Skeletal muscle satellite cell (primary cell): ENCODE results near the gene CHIT1.

Source experiments
- H3K27me3 ChIP-seq: 2 replicates; pipeline ENCODE4 v1.7.0; 2013; ENCODE audit warnings: low read length; ENCODE audit not compliant: control insufficient read depth, insufficient read depth
- H3K36me3 ChIP-seq: 2 replicates; pipeline ENCODE4 v1.7.0; 2013; ENCODE audit warnings: mild to moderate bottlenecking, control low read depth, low read length; ENCODE audit not compliant: insufficient read depth
- H3K4me1 ChIP-seq: 2 replicates; pipeline ENCODE4 v1.7.0; 2013; ENCODE audit warnings: low read length; ENCODE audit not compliant: control insufficient read depth, insufficient read depth
- H3K4me2 ChIP-seq: 2 replicates; pipeline ENCODE4 v1.7.0; 2013; ENCODE audit warnings: mild to moderate bottlenecking, low read length
- H3K4me3 ChIP-seq: 2 replicates; pipeline ENCODE4 v1.7.0; 2013; ENCODE audit warnings: low read length
- H3K9ac ChIP-seq: 2 replicates; pipeline ENCODE4 v1.7.0; 2013; ENCODE audit warnings: mild to moderate bottlenecking, low read depth, low read length, moderate library complexity
- H3K9me3 ChIP-seq: replicated peaks from 2 replicates; pipeline ENCODE4 v1.7.0; 2013; ENCODE audit warnings: mild to moderate bottlenecking, control low read depth, low read length

The CHIT1 gene

GRCh38 chr1:203199816-203200571, 29.5 kb downstream of the CHIT1 start:
- peaks cover 43% of the 10 kb centered on the region for H3K4me1 ChIP-seq
- H3K4me3 ChIP-seq, result no peak overlapping the region

DNA sequence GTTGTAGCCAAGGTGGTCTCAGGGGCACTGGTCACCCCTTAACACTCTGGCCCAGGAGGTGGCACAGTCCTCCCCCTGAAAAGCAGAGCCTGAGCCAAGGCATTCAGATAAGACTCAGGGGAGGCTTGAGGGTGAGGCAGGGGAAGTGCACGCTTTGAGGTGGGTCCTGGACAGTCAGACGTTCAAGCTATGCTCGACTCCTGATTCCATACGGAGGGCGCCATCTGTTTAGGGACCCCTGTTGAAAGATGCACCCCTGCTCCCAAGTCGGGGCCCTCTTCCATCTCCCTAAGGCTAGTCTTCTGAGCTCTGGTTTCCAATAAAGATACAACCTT, 30.0 kb downstream of the CHIT1 start:
- Histone ChIP-seq H3K36me3 (no peaks in the 10 kb centered on the region), H3K4me1 (peaks cover 43% of the 10 kb centered on the region), H3K4me3 (no peak overlapping the region), H3K9ac (no peak overlapping the region), H3K9me3 (no peaks in the 10 kb centered on the region), H3K27me3 (no peaks in the 10 kb centered on the region), H3K4me2 (no peak overlapping the region)

More at GRCh38 chr1:203199816-203200571, 29.5 kb downstream of the CHIT1 start:
- Histone ChIP-seq H3K4me2 (no peak overlapping the region), H3K9me3 (no peaks in the 10 kb centered on the region), H3K27me3 (no peaks in the 10 kb centered on the region), H3K36me3 (no peaks in the 10 kb centered on the region), H3K9ac (no peak overlapping the region)

DNA sequence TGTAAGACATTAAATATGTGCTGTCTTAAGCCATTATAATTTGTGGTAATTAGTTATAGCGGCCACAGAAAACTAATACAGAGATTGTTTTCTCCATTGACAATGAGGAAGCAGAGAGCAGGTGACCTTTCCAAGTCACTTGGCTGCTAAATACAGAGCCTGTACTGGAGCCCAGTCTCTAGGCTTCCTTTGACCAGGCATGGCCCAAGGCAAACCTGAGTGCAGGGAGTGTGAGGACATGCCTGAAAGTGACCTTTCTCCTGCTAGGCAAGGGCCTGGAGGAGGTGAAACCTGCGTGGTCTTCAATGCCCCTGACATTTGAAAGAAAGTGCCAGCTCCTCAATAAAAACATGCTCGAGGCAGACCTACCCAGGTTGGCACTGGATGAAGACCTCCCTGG, 30.5 kb downstream of the CHIT1 start:
- Histone ChIP-seq H3K9me3 (no peaks in the 10 kb centered on the region), H3K27me3 (no peaks in the 10 kb centered on the region), H3K4me2 (no peak overlapping the region), H3K9ac (no peak overlapping the region), H3K36me3 (no peaks in the 10 kb centered on the region), H3K4me1 (peaks cover 43% of the 10 kb centered on the region), H3K4me3 (no peak overlapping the region)

- Histone ChIP-seq H3K9me3 (no peaks in the 10 kb centered on the region), H3K27me3 (no peaks in the 10 kb centered on the region), H3K36me3 (no peaks in the 10 kb centered on the region), H3K4me2 (no peak overlapping the region), H3K4me1 (peaks cover 39% of the 10 kb centered on the region), H3K9ac (no peak overlapping the region), H3K4me3 (no peak overlapping the region)
Observed at GRCh38 chr1:203197625-203198024, 31.8 kb downstream of the CHIT1 start.

GRCh38 chr1:203196371-203196770, 33.1 kb downstream of the CHIT1 start:
- Histone ChIP-seq H3K4me2 (no peak overlapping the region), H3K4me3 (no peak overlapping the region), H3K9ac (no peak overlapping the region), H3K27me3 (no peaks in the 10 kb centered on the region), H3K9me3 (no peaks in the 10 kb centered on the region), H3K4me1 (peaks cover 34% of the 10 kb centered on the region), H3K36me3 (no peaks in the 10 kb centered on the region)

DNA sequence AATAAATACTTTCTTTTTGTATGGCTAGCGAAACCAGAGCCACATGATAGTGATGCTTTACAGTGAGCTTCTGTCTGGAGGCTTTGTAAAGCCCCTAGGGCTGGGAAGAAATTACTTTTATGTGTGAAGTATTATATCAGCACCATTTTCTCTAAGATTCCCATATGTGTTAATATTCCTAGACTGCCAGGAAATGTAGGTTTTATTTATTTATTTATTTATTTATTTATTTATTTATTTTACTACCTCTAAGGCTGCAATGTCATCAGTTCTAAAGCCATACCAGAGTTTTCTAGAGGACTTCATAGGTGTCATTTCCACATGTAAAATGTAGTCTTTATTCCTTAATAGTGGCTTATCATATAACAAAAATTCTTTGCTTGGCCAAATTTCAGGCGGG, 38.5 kb downstream of the CHIT1 start:
- H3K9me3 ChIP-seq, result no peaks in the 10 kb centered on the region
- no peaks in the 10 kb centered on the region for H3K36me3 ChIP-seq
- H3K4me2 ChIP-seq, result no peak overlapping the region
- no peak overlapping the region for H3K9ac ChIP-seq
- H3K27me3 ChIP-seq, result peaks cover 30% of the 10 kb centered on the region
- no peaks in the 10 kb centered on the region for H3K4me1 ChIP-seq
- no peak overlapping the region for H3K4me3 ChIP-seq

- Histone ChIP-seq H3K4me1 (no peaks in the 10 kb centered on the region), H3K36me3 (no peaks in the 10 kb centered on the region), H3K4me3 (no peak overlapping the region), H3K9ac (no peak overlapping the region), H3K27me3 (peaks cover 30% of the 10 kb centered on the region), H3K4me2 (no peak overlapping the region), H3K9me3 (no peaks in the 10 kb centered on the region)
Observed at GRCh38 chr1:203189951-203190352, 39.5 kb downstream of the CHIT1 start.

- H3K4me1 ChIP-seq, result no peaks in the 10 kb centered on the region
- peaks cover 30% of the 10 kb centered on the region for H3K27me3 ChIP-seq
Observed at GRCh38 chr1:203188686-203189232, 40.7 kb downstream of the CHIT1 start.

DNA sequence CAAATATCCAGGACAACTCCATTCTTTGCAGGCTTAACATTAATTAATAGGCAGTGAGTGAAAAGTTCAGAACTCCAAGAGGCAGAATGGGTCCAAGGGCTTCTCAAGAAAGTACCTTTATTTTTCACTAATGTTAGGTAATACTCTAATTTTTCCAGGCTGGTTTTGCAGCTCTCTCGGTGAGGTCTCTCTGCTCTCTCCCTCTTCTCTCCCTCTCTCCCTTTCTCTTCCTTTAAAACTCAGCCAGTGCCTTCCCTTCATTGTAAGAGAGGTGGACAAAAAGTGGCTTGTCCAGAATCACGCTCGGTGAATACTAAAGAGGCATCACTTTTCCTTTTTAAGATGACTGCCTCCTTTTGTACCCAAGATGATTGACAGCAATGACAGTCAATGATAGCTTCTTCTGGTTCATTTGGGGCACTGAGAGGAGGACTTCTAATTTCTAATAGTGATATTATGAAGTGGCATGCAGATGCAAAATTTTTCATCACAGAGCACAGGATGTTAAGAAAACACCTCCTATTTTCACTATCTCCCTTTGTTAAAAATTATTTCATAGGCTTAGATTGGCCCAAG, 41.7 kb downstream of the CHIT1 start:
- Histone ChIP-seq H3K9me3 (no peaks in the 10 kb centered on the region), H3K4me2 (no peak overlapping the region), H3K9ac (no peak overlapping the region), H3K4me3 (no peak overlapping the region), H3K27me3 (peaks cover 30% of the 10 kb centered on the region), H3K4me1 (no peaks in the 10 kb centered on the region), H3K36me3 (no peaks in the 10 kb centered on the region)

More at GRCh38 chr1:203188686-203189232, 40.7 kb downstream of the CHIT1 start:
- H3K4me3 ChIP-seq, result no peak overlapping the region
- H3K9me3 ChIP-seq, result no peaks in the 10 kb centered on the region
- no peaks in the 10 kb centered on the region for H3K36me3 ChIP-seq
- no peak overlapping the region for H3K9ac ChIP-seq
- no peak overlapping the region for H3K4me2 ChIP-seq

DNA sequence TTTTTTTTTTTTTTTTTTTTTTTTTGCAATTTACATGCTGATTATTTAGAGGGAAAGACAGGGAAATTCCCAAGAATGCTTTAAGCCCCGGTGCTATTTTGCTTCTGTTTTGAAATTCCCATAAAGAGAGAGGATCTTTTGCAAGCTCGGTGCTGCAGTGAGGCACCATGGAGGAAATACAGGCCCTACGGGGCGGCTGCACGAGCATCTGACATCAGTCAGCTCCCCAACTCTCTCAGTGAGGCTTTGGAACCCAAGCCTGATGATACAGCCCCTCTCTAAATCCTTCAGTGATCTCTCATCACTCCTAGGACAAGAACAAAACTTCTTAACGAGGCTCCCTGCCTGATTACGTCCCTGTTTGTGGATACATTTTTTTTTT, 42.2 kb downstream of the CHIT1 start:
- H3K4me2 ChIP-seq, result no peak overlapping the region
- no peaks in the 10 kb centered on the region for H3K4me1 ChIP-seq
- H3K4me3 ChIP-seq, result no peak overlapping the region
- H3K27me3 ChIP-seq, result peaks cover 30% of the 10 kb centered on the region
- H3K36me3 ChIP-seq, result no peaks in the 10 kb centered on the region
- H3K9ac ChIP-seq, result no peak overlapping the region
- no peaks in the 10 kb centered on the region for H3K9me3 ChIP-seq

DNA sequence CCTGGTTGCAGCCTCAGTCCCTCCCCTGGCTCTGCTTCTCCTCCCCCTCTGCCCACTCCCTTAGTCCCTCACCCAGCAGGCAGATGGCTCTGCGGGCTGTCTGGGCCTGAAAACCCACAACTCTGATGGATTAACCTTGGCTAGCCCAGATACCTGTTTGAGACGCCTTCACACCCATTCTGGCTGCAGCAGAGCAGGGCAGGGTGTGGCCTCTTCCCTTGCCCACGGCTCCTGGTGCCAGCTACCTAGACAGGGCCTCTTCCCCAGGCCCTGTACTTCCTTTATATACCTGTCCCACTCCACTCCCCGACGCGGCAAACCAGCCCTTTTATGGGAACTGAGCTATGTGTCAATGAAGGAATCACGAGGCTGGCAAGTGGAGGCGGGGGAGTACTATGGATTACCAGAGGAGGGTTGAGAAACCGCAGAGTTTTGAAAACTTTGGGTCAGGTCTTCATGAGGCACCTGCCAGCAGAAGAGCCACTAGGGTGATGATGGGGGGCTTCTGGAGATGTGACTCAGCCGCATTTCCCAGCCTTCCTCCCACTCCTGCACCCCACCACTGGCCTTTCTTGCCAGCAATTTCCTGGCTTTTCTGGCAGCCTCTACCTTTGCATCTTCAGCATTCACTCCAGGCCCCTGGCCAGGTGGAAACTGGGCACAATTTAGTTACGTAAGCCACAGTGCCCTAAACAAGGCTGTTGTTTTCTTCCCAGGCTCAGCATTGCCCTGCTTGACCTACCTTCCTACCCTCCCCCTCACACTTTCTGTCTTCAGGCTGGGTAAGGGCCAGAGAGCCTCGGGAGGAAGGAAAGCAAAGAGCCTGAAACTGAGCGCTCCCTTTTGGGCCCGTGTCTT, 42.8 kb downstream of the CHIT1 start, which contains the start of gene CHI3L1:
Gene CHI3L1 (minus strand): TSS at position 259 of the 858 bp plus-strand sequence. CDS start 81 bp downstream, at position 178.
- Histone ChIP-seq H3K4me2 (no peak within 1 kb of the TSS), H3K27me3 (peaks cover 30% of the 10 kb centered on the region), H3K9ac (no peak within 1 kb of the TSS), H3K36me3 (no peaks in the 10 kb centered on the region), H3K4me3 (no peak within 1 kb of the TSS), H3K9me3 (no peaks in the 10 kb centered on the region), H3K4me1 (no peaks in the 10 kb centered on the region)
